IMR-90 (cell line): ENCODE measurements around the gene RASGRP2. TPM values are rescaled to one million over a fixed set of nuclear protein-coding genes. Genes with fewer than 3 reads are reported as not detected.

Experiments used
- ATAC-seq: fragments of 200-7000 bp; cut with Tn5 transposase; 2 replicates; pipeline ENCODE4 v1.9.1; 2020; ENCODE audit warnings: low read depth, mild to moderate bottlenecking, moderate library complexity
- BruUV-seq: library from RNA; stranded (reverse); fragments of 400-500 nt; replicated peaks from 2 replicates; lab custom pipeline; 2021; lab: Mats Ljungman, UMichigan
- CTCF ChIA-PET: fragments of 300-600 bp; formaldehyde crosslinking; extraction: SDS; loops from one replicate; lab custom pipeline; 2021; ENCODE audit warnings: antibody characterized with exemption; lab: Yijun Ruan, JAX
- POLR2A ChIA-PET: fragments of 300-600 bp; sonication (Branson Sonifier 250); formaldehyde crosslinking; loops from one replicate; lab custom pipeline; 2022; ENCODE audit warnings: antibody characterized with exemption; ENCODE audit not compliant: unreplicated experiment; lab: Charles Lee
- DNase-seq: peaks from one replicate; pipeline ENCODE4 v3.0.0; 2013
- H2AFZ ChIP-seq: replicated peaks from 2 replicates; pipeline ENCODE3; 2013; ENCODE audit warnings: low read length, mild to moderate bottlenecking; ENCODE audit not compliant: poor library complexity
- H2AK5ac ChIP-seq: 2 replicates; pipeline ENCODE4 v1.6.1; 2013; ENCODE audit warnings: low read depth, low read length, inconsistent platforms
- H2AK9ac ChIP-seq: replicated peaks from 2 replicates; pipeline ENCODE3; 2013; ENCODE audit warnings: mild to moderate bottlenecking, low read depth, low read length, moderate library complexity; ENCODE audit not compliant: poor library complexity
- H2BK120ac ChIP-seq: 2 replicates; pipeline ENCODE4 v1.6.1; 2013; ENCODE audit warnings: low read depth, low read length, inconsistent platforms
- H2BK15ac ChIP-seq: 3 replicates; pipeline ENCODE4 v1.6.1; 2013; ENCODE audit warnings: low read depth, low read length, inconsistent platforms
- H2BK20ac ChIP-seq: 2 replicates; pipeline ENCODE4 v1.6.1; 2013; ENCODE audit warnings: low read depth, mild to moderate bottlenecking, inconsistent platforms, low read length, moderate library complexity
- H2BK5ac ChIP-seq: 2 replicates; pipeline ENCODE4 v1.6.1; 2013; ENCODE audit warnings: mild to moderate bottlenecking, low read depth, low read length, inconsistent platforms; ENCODE audit not compliant: poor library complexity, severe bottlenecking
- H3K14ac ChIP-seq: replicated peaks from 2 replicates; pipeline ENCODE4 v1.6.1; 2013; ENCODE audit warnings: low read depth, low read length, inconsistent platforms
- H3K18ac ChIP-seq: 2 replicates; pipeline ENCODE4 v1.6.1; 2013; ENCODE audit warnings: low read depth, low read length, control low read depth
- H3K23ac ChIP-seq: 2 replicates; pipeline ENCODE4 v1.6.1; 2013; ENCODE audit warnings: low read depth, low read length, inconsistent platforms
- H3K27ac ChIP-seq: 2 replicates; pipeline ENCODE4 v1.5.1; 2013; ENCODE audit warnings: mild to moderate bottlenecking, control low read depth, low read length; ENCODE audit not compliant: insufficient read depth
- H3K27me3 ChIP-seq: 2 replicates; pipeline ENCODE4 v1.6.1; 2013; ENCODE audit warnings: low read length; ENCODE audit not compliant: control insufficient read depth, insufficient read depth
- H3K36me3 ChIP-seq: 2 replicates; pipeline ENCODE4 v1.6.1; 2013; ENCODE audit warnings: low read length, mixed read lengths; ENCODE audit not compliant: control insufficient read depth, insufficient read depth
- H3K4ac ChIP-seq: 2 replicates; pipeline ENCODE4 v1.6.1; 2013; ENCODE audit warnings: low read depth, low read length, inconsistent platforms
- H3K4me1 ChIP-seq: 2 replicates; pipeline ENCODE4 v1.6.1; 2013; ENCODE audit warnings: low read length, mixed read lengths; ENCODE audit not compliant: control insufficient read depth, insufficient read depth
- H3K4me2 ChIP-seq: 2 replicates; pipeline ENCODE4 v1.6.1; 2013; ENCODE audit warnings: low read depth, mild to moderate bottlenecking, control low read depth, low read length, moderate library complexity
- H3K4me3 ChIP-seq: 2 replicates; pipeline ENCODE4 v1.5.1; 2013; ENCODE audit warnings: low read depth, mild to moderate bottlenecking, control low read depth, low read length, moderate library complexity; ENCODE audit not compliant: insufficient read depth
- H3K56ac ChIP-seq: 2 replicates; pipeline ENCODE4 v1.6.1; 2013; ENCODE audit warnings: low read length, inconsistent platforms; ENCODE audit not compliant: insufficient read depth; ENCODE audit errors: extremely low read depth
- H3K79me1 ChIP-seq, 2 experiments: 2 replicates each; pipeline ENCODE4 v1.6.1; 2013; ENCODE audit warnings: low read length in 2 of 2, inconsistent platforms in 1 of 2, low read depth in 1 of 2
- H3K9ac ChIP-seq: 2 replicates; pipeline ENCODE4 v1.6.1; 2013; ENCODE audit warnings: low read depth, low read length, control low read depth
- H3K9me1 ChIP-seq: 2 replicates; pipeline ENCODE4 v1.6.1; 2013; ENCODE audit warnings: low read length, inconsistent platforms; ENCODE audit not compliant: insufficient read depth
- H3K9me3 ChIP-seq: 2 replicates; pipeline ENCODE4 v1.6.1; 2013; ENCODE audit warnings: low read length; ENCODE audit not compliant: control insufficient read depth, insufficient read depth
- H4K20me1 ChIP-seq: 2 replicates; pipeline ENCODE4 v1.6.1; 2013; ENCODE audit warnings: low read length, inconsistent platforms; ENCODE audit not compliant: insufficient read depth
- H4K5ac ChIP-seq: 2 replicates; pipeline ENCODE4 v1.6.1; 2013; ENCODE audit warnings: mild to moderate bottlenecking, low read depth, low read length, control low read depth
- H4K8ac ChIP-seq, 2 experiments: 2 replicates each; pipeline ENCODE4 v1.6.1; 2013; ENCODE audit warnings: low read depth in 2 of 2, low read length in 2 of 2, control low read depth in 1 of 2, inconsistent platforms in 1 of 2
- H4K91ac ChIP-seq: 2 replicates; pipeline ENCODE4 v1.6.1; 2013; ENCODE audit warnings: low read depth, low read length, inconsistent platforms; ENCODE audit not compliant: insufficient read depth
- CEBPB ChIP-seq: IDR thresholded peaks from 2 replicates; pipeline ENCODE4 v1.6.1; 2012; ENCODE audit warnings: low read depth, low read length, improper control_type of control experiment
- CHD1 ChIP-seq: IDR thresholded peaks from 2 replicates; pipeline ENCODE4 v1.6.1; 2012; ENCODE audit warnings: low read depth, low read length, improper control_type of control experiment
- CTCF ChIP-seq: conservative IDR thresholded peaks from 2 replicates; pipeline ENCODE4 v1.5.1; 2012; ENCODE audit warnings: mild to moderate bottlenecking, low read depth, low read length, improper control_type of control experiment
- ELK1 ChIP-seq: fragments of 150-350 bp; IDR thresholded peaks from 2 replicates; pipeline ENCODE4 v1.6.1; 2016; ENCODE audit warnings: low read depth, mild to moderate bottlenecking, low read length, moderate library complexity, borderline replicate concordance
- MAFK ChIP-seq: IDR thresholded peaks from 2 replicates; pipeline ENCODE4 v1.6.1; 2012; ENCODE audit warnings: low read depth, low read length, improper control_type of control experiment
- MAZ ChIP-seq: IDR thresholded peaks from 2 replicates; pipeline ENCODE4 v1.6.1; 2012; ENCODE audit warnings: low read depth, mild to moderate bottlenecking, low read length, improper control_type of control experiment, moderate library complexity, borderline replicate concordance
- MXI1 ChIP-seq: IDR thresholded peaks from 2 replicates; pipeline ENCODE4 v1.6.1; 2012; ENCODE audit warnings: low read depth, mild to moderate bottlenecking, low read length, moderate library complexity, borderline replicate concordance
- NFE2L2 ChIP-seq: fragments of 150-350 bp; IDR thresholded peaks from 2 replicates; pipeline ENCODE4 v1.6.1; 2016; ENCODE audit warnings: low read depth, mild to moderate bottlenecking, low read length
- POLR2A ChIP-seq: IDR thresholded peaks from 2 replicates; pipeline ENCODE4 v1.6.1; 2012; ENCODE audit warnings: mild to moderate bottlenecking, low read depth, low read length
- RCOR1 ChIP-seq: IDR thresholded peaks from 2 replicates; pipeline ENCODE4 v1.6.1; 2012; ENCODE audit warnings: mild to moderate bottlenecking, low read length, improper control_type of control experiment; ENCODE audit not compliant: insufficient replicate concordance
- RFX5 ChIP-seq: IDR thresholded peaks from 2 replicates; pipeline ENCODE4 v1.8.0; 2012; ENCODE audit warnings: low read depth, mild to moderate bottlenecking, low read length, moderate library complexity
- SMC3 ChIP-seq: fragments of 150-350 bp; IDR thresholded peaks from 2 replicates; pipeline ENCODE4 v1.6.1; 2016; ENCODE audit warnings: low read depth, mild to moderate bottlenecking, antibody characterized with exemption, low read length, moderate library complexity
- WGBS, 2 experiments: methylation state at CpG; one replicate each; pipeline versions ENCODE4 v1.1.5 to v1.1.7; 2013; ENCODE audit warnings: missing lambda C conversion rate in 2 of 2; ENCODE audit not compliant: insufficient read length in 1 of 2; ENCODE audit errors: extremely low coverage in 2 of 2; 5-methylcytosine and 5-hydroxymethylcytosine counted together
- dilution Hi-C: fragments of 300-500 bp; cut with HindIII; formaldehyde crosslinking; loops from one replicate; pipeline ENCODE4 v1.14.3; 2018; ENCODE audit warnings: low sequenced_read_pairs; ENCODE audit not compliant: unreplicated experiment
- in situ Hi-C: fragments of 300-500 bp; cut with MboI; formaldehyde crosslinking; loops from 3 replicates; pipeline ENCODE4 v1.14.3; 2019; ENCODE audit warnings: low sequenced_read_pairs, inconsistent platforms, mixed read lengths
- intact Hi-C: fragments of 100-400 bp; cut with micrococcal nuclease; formaldehyde crosslinking; loops from 2 replicates; pipeline ENCODE4 v1.10.0; 2022
- polyA plus RNA-seq, 3 experiments: library from polyadenylated mRNA; depleted of rRNA; stranded (reverse); fragments of >200 nt; gene quantifications; 2 replicates each; pipeline ENCODE4 v1.2.3, GENCODE V29; 2012; ENCODE audit warnings: low replicate concordance in 1 of 3
- total RNA-seq: library from RNA; depleted of rRNA; stranded (reverse); fragments of >200 nt; gene quantifications from 2 replicates; pipeline ENCODE4 v1.2.3, GENCODE V29; 2012

Gene RASGRP2
- total and polyA plus RNA-seq, 2 of the 4 experiments (the other 2 are of a cell fraction): 1.2 TPM; not detected in 1

GRCh38 chr11:64757549-64758329 lies 13.8 kb upstream of the RASGRP2 start (continued):
- no peak for TF ChIP-seq NFE2L2

GRCh38 chr11:64755681-64756361 lies 11.9 kb upstream of the RASGRP2 start:
- peaks cover 5% of the 10 kb centered on the region for H4K20me1 ChIP-seq

More at GRCh38 chr11:64755681-64756361, 11.9 kb upstream of the RASGRP2 start:
- Histone ChIP-seq H3K4me3 (no peak overlapping the region), H4K8ac (no peak overlapping the region), H3K4me1 (peaks cover 3% of the 10 kb centered on the region; the same call in 1 of the 2 replicates), H3K27me3 (no peaks in the 10 kb centered on the region), H4K5ac (no peak overlapping the region), H3K9ac (no peak overlapping the region), H2BK20ac (no peak overlapping the region), H2AK5ac (no peak overlapping the region), H2AK9ac (peak overlapping the region; percentile 24), H3K79me1 (no peaks in the 10 kb centered on the region), H3K27ac (no peak overlapping the region), H3K9me3 (no peaks in the 10 kb centered on the region), H3K14ac (no peak overlapping the region), H3K56ac (no peak overlapping the region), H4K91ac (no peak overlapping the region), H2AFZ (no peak overlapping the region), H3K23ac (no peak overlapping the region), H3K4me2 (no peak overlapping the region), H2BK5ac (no peak overlapping the region), H2BK120ac (no peak overlapping the region), H2BK15ac (no peak overlapping the region), H3K9me1 (0 out of 2 replicates have a peak, but pooled peaks cover 3% of the 10 kb centered on the region), H3K18ac (no peak overlapping the region), H3K36me3 (0 out of 2 replicates have a peak, but pooled peaks cover 2% of the 10 kb centered on the region), H3K4ac (no peak overlapping the region)
- in situ Hi-C loops (no loop called here), intact Hi-C loops (no loop called here), dilution Hi-C loops (no loop called here)
- POLR2A ChIA-PET: no interaction called here
- no TSS peak for BruUV-seq
- 67% methylated on average over 3 of the region's 13 CpGs; no CpG with 5 or more reads in 1 of the 2 experiments for WGBS, 2 experiments
- DNase-seq (no peak), ATAC-seq (no peak)
- CTCF ChIA-PET: no interaction called here
- TF ChIP-seq RCOR1: no peak
- no peak for TF ChIP-seq ELK1
- no peak for TF ChIP-seq NFE2L2
- TF ChIP-seq RFX5: no peak
- TF ChIP-seq MXI1: no peak
- no peak for TF ChIP-seq MAZ
- no peak for TF ChIP-seq CEBPB
- no peak for TF ChIP-seq CHD1
- TF ChIP-seq CTCF: no peak
- TF ChIP-seq MAFK: no peak
- no peak for TF ChIP-seq SMC3
- TF ChIP-seq POLR2A: no peak
